GM20000 (cell line): ENCODE measurements around the gene MOB3A.
"Not testable (repeated sequence)": the region's sequence is repeated elsewhere in the genome, so short reads cannot be mapped to it uniquely, and the experiment has no call there.

Experiments used
- DNase-seq: peaks from one replicate; pipeline ENCODE4 v3.0.0; 2012; ENCODE audit warnings: low spot score
- CTCF ChIP-seq: IDR thresholded peaks from 2 replicates; pipeline ENCODE4 v1.5.1; 2012; ENCODE audit warnings: mild to moderate bottlenecking, control low read depth; ENCODE audit errors: extremely low read depth, missing control alignments

The MOB3A gene

DNA sequence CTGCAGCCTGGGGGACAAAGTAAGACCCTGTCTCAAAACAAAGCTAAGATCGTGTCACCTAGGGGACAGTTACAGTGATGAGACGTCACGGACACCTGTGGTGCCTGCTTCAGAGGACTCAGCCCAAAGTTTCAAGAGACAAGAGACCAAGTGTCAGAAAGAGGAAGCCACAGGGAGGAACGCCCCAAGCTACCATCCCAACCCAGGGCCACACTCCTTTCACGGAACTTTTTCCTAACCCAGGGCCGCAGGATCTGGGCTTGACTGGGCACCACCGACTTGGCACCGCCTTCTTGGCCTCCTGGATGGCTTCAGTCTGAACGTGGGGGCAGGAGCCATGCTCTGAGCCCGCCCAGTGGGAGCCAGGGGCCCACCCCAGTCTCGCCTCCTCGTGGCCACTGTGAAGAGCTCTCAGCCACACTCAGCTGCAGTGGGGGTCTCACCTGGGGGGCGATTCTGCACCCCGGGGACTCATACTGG is 8.5 kb downstream of the MOB3A start:
- DNase-seq: no peak

DNA sequence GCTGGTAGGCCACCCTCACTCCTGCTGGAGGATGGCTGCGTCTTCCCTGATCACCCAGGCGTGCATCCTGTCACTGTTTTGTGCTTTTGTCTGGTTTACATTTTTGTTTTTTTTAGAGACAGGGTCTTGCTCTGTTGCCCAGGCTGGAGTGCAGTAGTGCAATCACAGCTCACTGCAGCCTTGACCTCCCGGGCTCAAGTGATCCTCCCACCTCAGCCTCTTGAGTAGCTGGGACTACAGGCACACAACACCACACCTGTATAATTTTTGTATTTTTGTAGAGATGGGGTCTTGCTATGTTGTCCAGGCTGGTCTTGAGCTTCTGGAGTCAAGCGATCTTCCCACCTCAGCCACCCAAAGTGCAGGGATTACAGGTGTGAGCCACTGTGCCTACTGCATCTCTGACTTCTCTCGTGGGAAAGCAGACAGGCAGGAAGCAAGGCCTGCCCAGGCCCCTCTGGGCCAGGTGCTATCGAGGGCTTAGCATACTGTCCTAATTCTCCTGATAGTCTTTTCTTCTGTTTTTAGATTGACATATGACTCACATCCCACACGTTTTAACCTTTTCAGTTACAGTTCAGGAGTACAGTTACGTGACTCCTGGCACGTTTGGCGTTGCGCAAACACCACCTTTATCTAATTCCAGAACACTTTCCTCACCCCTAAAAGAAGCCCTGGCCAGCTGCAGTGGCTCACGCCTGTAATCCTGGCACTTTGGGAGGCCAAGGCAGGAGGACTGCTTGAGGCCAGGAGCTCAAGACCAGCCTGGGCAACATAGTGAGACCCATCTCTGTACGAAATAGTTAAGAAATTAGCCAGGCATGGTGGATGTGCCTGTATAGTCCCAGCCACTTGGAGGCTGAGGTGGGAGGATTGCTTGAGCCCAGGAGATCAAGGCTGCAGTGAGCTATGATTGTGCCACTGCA is 9.2 kb downstream of the MOB3A start:
- not testable (repeated sequence) for DNase-seq

More for the DNA sequence above, 8.5 kb downstream of the MOB3A start:
- TF ChIP-seq CTCF: no peak

GRCh38 chr19:2084993-2085720 is 11.0 kb downstream of the MOB3A start:
- TF ChIP-seq CTCF: no peak
- peak; percentile 87 for DNase-seq

- peak; percentile 67 for DNase-seq
- no peak for TF ChIP-seq CTCF
Observed at GRCh38 chr19:2083174-2083854, 12.8 kb downstream of the MOB3A start.

DNA sequence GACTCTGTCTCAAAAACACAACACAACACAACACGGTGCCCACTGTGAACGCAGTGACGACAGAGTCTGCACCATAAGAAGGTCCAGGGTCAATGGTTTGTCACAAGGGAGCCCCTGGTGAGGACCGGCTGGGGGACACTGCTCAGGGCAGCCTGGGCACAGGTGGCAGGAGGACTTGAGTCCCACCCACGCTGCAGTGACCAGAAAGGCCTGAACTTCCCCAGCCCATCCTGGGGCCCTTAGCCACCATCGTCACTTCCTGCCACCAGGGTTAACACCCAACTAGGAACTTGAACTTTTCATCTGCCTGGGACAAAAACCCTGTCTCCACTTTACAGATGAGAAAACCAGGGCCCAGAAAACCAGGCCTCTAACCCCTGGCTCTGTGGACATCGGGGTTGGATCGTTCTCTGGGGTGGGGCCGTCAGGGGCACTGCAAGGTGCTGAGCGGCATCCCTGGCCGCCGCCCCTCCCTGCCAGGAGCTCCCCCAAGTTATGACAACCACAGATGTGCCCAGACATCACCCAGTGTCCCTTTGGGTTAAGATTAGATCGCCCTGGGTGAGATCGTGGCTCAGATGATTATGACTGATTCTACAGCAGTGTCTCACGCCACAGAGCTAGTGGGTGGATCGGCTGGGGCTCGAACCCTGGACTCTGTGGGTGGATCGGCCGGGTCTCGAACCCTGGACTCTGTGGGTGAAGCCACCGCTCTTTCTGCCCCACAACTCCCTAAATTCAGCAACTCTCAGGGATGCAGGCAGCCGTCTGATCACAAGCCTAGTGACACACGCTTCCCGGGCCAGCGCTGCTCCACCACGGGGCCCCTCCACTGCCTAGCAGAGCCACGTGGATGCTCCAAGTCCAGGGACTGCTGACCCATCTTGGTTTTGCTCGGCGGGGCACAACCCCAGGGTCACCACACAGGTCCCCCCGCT is 14.0 kb downstream of the MOB3A start:
- no peak for TF ChIP-seq CTCF
- DNase-seq: peak; percentile 69

DNA sequence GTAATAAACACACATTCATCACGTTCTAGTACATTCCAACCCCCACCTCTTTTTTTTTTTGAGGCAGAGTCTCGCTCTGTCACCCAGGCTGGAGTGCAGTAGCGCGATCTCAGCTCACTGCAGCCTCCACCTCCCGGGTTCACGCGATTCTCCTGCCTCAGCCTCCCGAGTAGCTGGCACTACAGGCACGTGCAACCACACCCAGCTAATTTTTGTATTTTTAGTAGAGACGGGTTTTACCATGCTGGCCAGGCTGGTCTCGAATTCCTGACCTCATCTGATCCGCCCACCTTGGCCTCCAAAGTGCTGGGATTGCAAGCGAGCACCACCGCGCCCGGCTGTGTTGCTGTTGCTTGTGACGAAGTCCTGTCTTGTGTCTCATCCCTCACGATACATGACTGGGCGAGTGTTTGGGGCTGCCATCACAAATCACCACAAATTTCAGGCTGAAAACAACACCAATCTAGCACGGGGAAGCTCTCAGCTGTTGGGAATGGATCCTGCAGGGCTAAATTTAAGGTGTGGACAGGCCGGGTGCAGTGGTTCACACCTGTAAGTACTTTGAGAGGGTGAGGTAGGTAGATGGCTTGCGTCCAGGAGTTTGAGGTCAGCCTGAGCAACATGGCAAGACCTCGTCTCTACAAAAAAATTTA is 15.7 kb downstream of the MOB3A start:
- TF ChIP-seq CTCF: no peak
- DNase-seq: no peak
